ENCODE results near the gene NEK2. TPM values are rescaled to one million over a fixed set of nuclear protein-coding genes. Genes with fewer than 3 reads are reported as not detected.

Gene NEK2
- total RNA-seq, 1 donor from 2014 or later, result 4.4 TPM

- Mint-ChIP-seq H3K27ac (ENCODE audit: unreplicated experiment) (no peak overlapping the region), H3K4me1 (ENCODE audit: unreplicated experiment) (peaks cover 24% of the 10 kb centered on the region), H3K36me3 (ENCODE audit: unreplicated experiment) (no peaks in the 10 kb centered on the region), H3K9me3 (ENCODE audit: unreplicated experiment) (no peaks in the 10 kb centered on the region), H3K27me3 (ENCODE audit: unreplicated experiment) (no peaks in the 10 kb centered on the region), H3K4me3 (ENCODE audit: unreplicated experiment) (peak overlapping the region; percentile 49)
- no peak for DNase-seq (ENCODE audit: extremely low spot score, unreplicated experiment)
- no peak for TF ChIP-seq CTCF (IDR thresholded peaks at IDR 0.05)
Observed at GRCh38 chr1:211676761-211677160, 1.3 kb upstream of the NEK2 start.

GRCh38 chr1:211676106-211676583 lies 724 bp upstream of the NEK2 start:
- no peak for TF ChIP-seq CTCF (IDR thresholded peaks at IDR 0.05)
- Mint-ChIP-seq H3K36me3 (ENCODE audit: unreplicated experiment) (no peaks in the 10 kb centered on the region), H3K27me3 (ENCODE audit: unreplicated experiment) (no peaks in the 10 kb centered on the region), H3K4me1 (ENCODE audit: unreplicated experiment) (peaks cover 25% of the 10 kb centered on the region), H3K9me3 (ENCODE audit: unreplicated experiment) (no peaks in the 10 kb centered on the region), H3K27ac (ENCODE audit: unreplicated experiment) (no peak overlapping the region), H3K4me3 (ENCODE audit: unreplicated experiment) (peak overlapping the region; percentile 88)
- DNase-seq (ENCODE audit: extremely low spot score, unreplicated experiment), result no peak

GRCh38 chr1:211667065-211667617 lies 8.3 kb downstream of the NEK2 start:
- Mint-ChIP-seq H3K27me3 (ENCODE audit: unreplicated experiment) (no peaks in the 10 kb centered on the region), H3K27ac (ENCODE audit: unreplicated experiment) (no peak overlapping the region), H3K4me1 (ENCODE audit: unreplicated experiment) (peaks cover 3% of the 10 kb centered on the region), H3K4me3 (ENCODE audit: unreplicated experiment) (no peak overlapping the region), H3K36me3 (ENCODE audit: unreplicated experiment) (peaks cover 3% of the 10 kb centered on the region), H3K9me3 (ENCODE audit: unreplicated experiment) (no peaks in the 10 kb centered on the region)
- no peak for TF ChIP-seq CTCF (IDR thresholded peaks at IDR 0.05)
- DNase-seq (ENCODE audit: extremely low spot score, unreplicated experiment), result no peak

- no peak for TF ChIP-seq CTCF (IDR thresholded peaks at IDR 0.05)
Observed at GRCh38 chr1:211660718-211661222, 14.7 kb downstream of the NEK2 start.

GRCh38 chr1:211656728-211657127 lies 18.7 kb downstream of the NEK2 start:
- no peak for TF ChIP-seq CTCF (IDR thresholded peaks at IDR 0.05)
- peaks cover 21% of the 10 kb centered on the region for H3K4me1 Mint-ChIP-seq (ENCODE audit: unreplicated experiment)
- no peak overlapping the region for H3K4me3 Mint-ChIP-seq (ENCODE audit: unreplicated experiment)
- no peaks in the 10 kb centered on the region for H3K36me3 Mint-ChIP-seq (ENCODE audit: unreplicated experiment)
- DNase-seq (ENCODE audit: extremely low spot score, unreplicated experiment), result peak; percentile 63
- no peaks in the 10 kb centered on the region for H3K9me3 Mint-ChIP-seq (ENCODE audit: unreplicated experiment)
- no peaks in the 10 kb centered on the region for H3K27me3 Mint-ChIP-seq (ENCODE audit: unreplicated experiment)
- no peak overlapping the region for H3K27ac Mint-ChIP-seq (ENCODE audit: unreplicated experiment)

More at GRCh38 chr1:211660718-211661222, 14.7 kb downstream of the NEK2 start:
- H3K4me1 Mint-ChIP-seq (ENCODE audit: unreplicated experiment), result peaks cover 6% of the 10 kb centered on the region
- H3K36me3 Mint-ChIP-seq (ENCODE audit: unreplicated experiment), result no peaks in the 10 kb centered on the region
- DNase-seq (ENCODE audit: extremely low spot score, unreplicated experiment), result peak; percentile 64
- no peaks in the 10 kb centered on the region for H3K27me3 Mint-ChIP-seq (ENCODE audit: unreplicated experiment)
- H3K27ac Mint-ChIP-seq (ENCODE audit: unreplicated experiment), result no peak overlapping the region
- H3K9me3 Mint-ChIP-seq (ENCODE audit: unreplicated experiment), result no peaks in the 10 kb centered on the region
- no peak overlapping the region for H3K4me3 Mint-ChIP-seq (ENCODE audit: unreplicated experiment)

Measured in osteocyte (in vitro differentiated cells).